HT1080 (cell line): ENCODE data around the gene TXNRD3. TPM values are rescaled to one million over a fixed set of nuclear protein-coding genes. Genes with fewer than 3 reads are reported as not detected.
A peak's percentile ranks its signal among the peaks of the same experiment; 100 is the strongest.
"Not testable (repeated sequence)": the region's sequence is repeated elsewhere in the genome, so short reads cannot be mapped to it uniquely, and the experiment has no call there.

Source experiments
- DNase-seq: peaks from one replicate; pipeline ENCODE4 v3.0.0-alpha.2; 2015; ENCODE audit warnings: low read depth
- total RNA-seq: library from RNA; depleted of rRNA; stranded (reverse); fragments of >200 nt; shearing (Covaris generic); gene quantifications from 2 replicates; pipeline ENCODE4 v1.2.3, GENCODE V29; 2014

The TXNRD3 gene
- total RNA-seq, 1 experiment from 2014 or later = 8.8 TPM

- no peak for DNase-seq
These were observed 5.3 kb downstream of the TXNRD3 start for GRCh38 chr3:126649556-126650092.

GRCh38 chr3:126646674-126647073 lies 8.2 kb downstream of the TXNRD3 start:
- DNase-seq = no peak

GRCh38 chr3:126644615-126645014 lies 10.3 kb downstream of the TXNRD3 start:
- no peak for DNase-seq

GRCh38 chr3:126638790-126639189 lies 16.1 kb downstream of the TXNRD3 start:
- DNase-seq = no peak

GRCh38 chr3:126636436-126636835 lies 18.5 kb downstream of the TXNRD3 start:
- DNase-seq = no peak

- no peak for DNase-seq
These were observed 20.1 kb downstream of the TXNRD3 start for GRCh38 chr3:126634803-126635202.

GRCh38 chr3:126630020-126630419 lies 24.9 kb downstream of the TXNRD3 start:
- no peak for DNase-seq

GRCh38 chr3:126625735-126626134 lies 29.2 kb downstream of the TXNRD3 start:
- not testable (repeated sequence) for DNase-seq

- DNase-seq = no peak
These were observed 32.2 kb downstream of the TXNRD3 start for GRCh38 chr3:126622694-126623093.

GRCh38 chr3:126621627-126622345 lies 33.1 kb downstream of the TXNRD3 start:
- DNase-seq = peak; percentile 80

- peak; percentile 77 for DNase-seq
These were observed 33.8 kb downstream of the TXNRD3 start for GRCh38 chr3:126621171-126621570.

GRCh38 chr3:126620738-126621137 lies 34.2 kb downstream of the TXNRD3 start:
- peak; percentile 55 for DNase-seq

- no peak for DNase-seq
These were observed 36.2 kb downstream of the TXNRD3 start for GRCh38 chr3:126618760-126619159.

- DNase-seq = no peak
These were observed 36.9 kb downstream of the TXNRD3 start for GRCh38 chr3:126618021-126618420.

- no peak for DNase-seq
These were observed 37.4 kb downstream of the TXNRD3 start for GRCh38 chr3:126617571-126617970.

- DNase-seq = peak; percentile 84
These were observed 38.0 kb downstream of the TXNRD3 start for GRCh38 chr3:126616931-126617330.

- no peak for DNase-seq
These were observed 41.3 kb downstream of the TXNRD3 start for GRCh38 chr3:126613479-126614188.

GRCh38 chr3:126612479-126613205 lies 42.3 kb downstream of the TXNRD3 start:
- no peak for DNase-seq

GRCh38 chr3:126609909-126610308 lies 45.0 kb downstream of the TXNRD3 start:
- DNase-seq = no peak

GRCh38 chr3:126607214-126607908 lies 47.6 kb downstream of the TXNRD3 start:
- DNase-seq = peak; percentile 85

- no peak for DNase-seq
These were observed 48.9 kb downstream of the TXNRD3 start for GRCh38 chr3:126606001-126606400.
